LNCaP clone FGC (cell line): Measurements from ENCODE around the gene EHD2.

Experiments used
- DNase-seq: peaks from one replicate; pipeline ENCODE4 v3.0.0-alpha.2; 2011; ENCODE audit warnings: low read depth
- H3K4me3 ChIP-seq: 2 replicates; pipeline ENCODE4 v1.5.1; 2011; ENCODE audit warnings: mild to moderate bottlenecking, low read depth, low read length, control low read depth
- CTCF ChIP-seq: IDR thresholded peaks from 2 replicates; pipeline ENCODE4 v1.5.1; 2012; ENCODE audit warnings: mild to moderate bottlenecking; ENCODE audit not compliant: control insufficient read depth, insufficient read depth; ENCODE audit errors: extremely low read depth

The EHD2 gene

GRCh38 chr19:47691782-47692181, 21.4 kb upstream of the EHD2 start:
- no peak overlapping the region for H3K4me3 ChIP-seq
- DNase-seq, result no peak
- no peak for TF ChIP-seq CTCF

- no peak for TF ChIP-seq CTCF
- no peak overlapping the region for H3K4me3 ChIP-seq
- no peak for DNase-seq
These were observed 19.7 kb upstream of the EHD2 start for GRCh38 chr19:47693489-47693888.

GRCh38 chr19:47693903-47694302, 19.3 kb upstream of the EHD2 start:
- TF ChIP-seq CTCF, result no peak
- no peak for DNase-seq
- H3K4me3 ChIP-seq, result no peak overlapping the region

- DNase-seq, result no peak
- TF ChIP-seq CTCF, result no peak
- H3K4me3 ChIP-seq, result no peak overlapping the region
These were observed 18.6 kb upstream of the EHD2 start for GRCh38 chr19:47694466-47695273.

GRCh38 chr19:47695533-47696262, 17.5 kb upstream of the EHD2 start:
- no peak for TF ChIP-seq CTCF
- no peak for DNase-seq
- no peak overlapping the region for H3K4me3 ChIP-seq

GRCh38 chr19:47696635-47697034, 16.6 kb upstream of the EHD2 start:
- no peak overlapping the region for H3K4me3 ChIP-seq
- DNase-seq, result no peak
- no peak for TF ChIP-seq CTCF
